Spleen (tissue), 11 donors: ENCODE results near the gene OLFM1. TPM values are rescaled to one million over a fixed set of nuclear protein-coding genes. Genes with fewer than 3 reads are reported as not detected.
"Not testable (repeated sequence)": the region's sequence is repeated elsewhere in the genome, so short reads cannot be mapped to it uniquely, and the experiment has no call there.

Experiments
- DNase-seq: peaks from one replicate; pipeline ENCODE4 v3.0.0-alpha.2; 2020
- H3K27ac ChIP-seq, 8 donors: fragments of 200-600 bp; sonication (generic) in 7 of 8; 1 replicate in 4 of 8; 2 replicates in 4 of 8; pipeline versions ENCODE4 v1.5.0 to v1.8.0; 2016 to 2021; ENCODE audit warnings: inconsistent platforms in 4 of 8, mild to moderate bottlenecking in 4 of 8, moderate library complexity in 1 of 8
- H3K27me3 ChIP-seq, 7 donors: fragments of 200-600 bp; sonication (generic) in 6 of 7; replicated peaks in 1 of 7; 1 replicate in 4 of 7; 2 replicates in 3 of 7; pipeline versions ENCODE4 v1.5.0 to v1.8.0; 2016 to 2021; ENCODE audit warnings: inconsistent platforms in 3 of 7, mild to moderate bottlenecking in 1 of 7
- H3K36me3 ChIP-seq, 6 donors: fragments of 200-600 bp; sonication (generic) in 5 of 6; 1 replicate in 4 of 6; 2 replicates in 2 of 6; pipeline versions ENCODE4 v1.5.0 to v1.8.0; 2016 to 2021; ENCODE audit warnings: inconsistent platforms in 2 of 6
- H3K4me1 ChIP-seq, 6 donors: fragments of 200-600 bp; sonication (generic) in 5 of 6; 1 replicate in 3 of 6; 2 replicates in 3 of 6; pipeline versions ENCODE4 v1.5.0 to v1.8.0; 2016 to 2021; ENCODE audit warnings: inconsistent platforms in 3 of 6
- H3K4me3 ChIP-seq, 8 donors: fragments of 200-600 bp; sonication (generic) in 7 of 8; 1 replicate in 4 of 8; 2 replicates in 4 of 8; pipeline versions ENCODE4 v1.5.0 to v1.8.0; 2016 to 2021; ENCODE audit warnings: inconsistent platforms in 4 of 8, mild to moderate bottlenecking in 4 of 8, moderate library complexity in 2 of 8
- H3K9me3 ChIP-seq, 8 donors: fragments of 200-600 bp; sonication (generic) in 7 of 8; 1 replicate in 4 of 8; 2 replicates in 4 of 8; pipeline versions ENCODE4 v1.5.0 to v1.8.0; 2016 to 2021; ENCODE audit warnings: inconsistent platforms in 4 of 8
- POLR2A ChIP-seq, 3 donors: fragments of 450-650 bp; IDR thresholded peaks; one replicate each; pipeline ENCODE4 v1.5.1; 2017; ENCODE audit warnings: antibody characterized with exemption in 3 of 3, mild to moderate bottlenecking in 1 of 3
- POLR2AphosphoS5 ChIP-seq, 3 donors: sonication (generic); formaldehyde crosslinking; IDR thresholded peaks; one replicate each; pipeline ENCODE4 v1.5.1; 2017; ENCODE audit warnings: antibody characterized with exemption in 3 of 3
- WGBS, 5 donors: extraction: QIAGEN DNeasy Blood & Tissue Kit in 3 of 5; methylation state at CpG; one replicate each; pipeline versions ENCODE4 v1.1.5 to v1.1.7; 2013 to 2018; 5-methylcytosine and 5-hydroxymethylcytosine counted together
- intact Hi-C: fragments of 100-400 bp; cut with DNase I; formaldehyde crosslinking; loops from one replicate; pipeline ENCODE4 v1.15.0; 2023; ENCODE audit warnings: low total_unique reads
- polyA plus RNA-seq, 3 donors: library from polyadenylated mRNA; stranded (reverse); fragments of 200-250 nt; gene quantifications; one replicate each; pipeline ENCODE4 v1.2.1, GENCODE V29; 2013
- total RNA-seq, 7 donors: library from RNA; depleted of rRNA in 3 of 7; stranded (reverse); fragments of >200 nt in 3 of 7; fragmentation: NEBNext Ultra II Directional in 4 of 7; extraction: Animal tissue kit (Norgen Biotek cat#: 25700) in 4 of 7; gene quantifications; one replicate each; pipeline versions ENCODE4 v1.1.0 to v1.2.1, GENCODE V29; 2016 to 2021
- TF ChIP-seq, protein P1 (sequence below), 11 experiments: fragments of 200-600 bp in 7 of 11; fragments of 450-650 bp in 4 of 11; sonication (generic) in 4 of 11; IDR thresholded peaks in 8 of 11; conservative IDR thresholded peaks in 3 of 11; 1 replicate in 7 of 11; 2 replicates in 4 of 11; pipeline versions ENCODE4 v1.4.0 to v1.8.0; 2016 to 2021; ENCODE audit warnings: antibody characterized with exemption in 11 of 11, inconsistent platforms in 4 of 11, mild to moderate bottlenecking in 1 of 11
- donor health status: healthy with polysubstance abuse.
- donor health status: DM: no; HTN: no; CAD: no; lungs with moderate emphysema.
- donor health status: DM: no; HTN: no; CAD: no.
- donor health status: Bipolar disorder and iron deficiency.
- donor health status: healthy.
- donor health status: DM: no; HTN: no; CAD: no.
- donor health status: DM: yes; HTN: yes; CAD: no.

OLFM1 gene
- total and polyA plus RNA-seq, 10 donors = 5.9 to 109 (median 44.7) TPM

DNA sequence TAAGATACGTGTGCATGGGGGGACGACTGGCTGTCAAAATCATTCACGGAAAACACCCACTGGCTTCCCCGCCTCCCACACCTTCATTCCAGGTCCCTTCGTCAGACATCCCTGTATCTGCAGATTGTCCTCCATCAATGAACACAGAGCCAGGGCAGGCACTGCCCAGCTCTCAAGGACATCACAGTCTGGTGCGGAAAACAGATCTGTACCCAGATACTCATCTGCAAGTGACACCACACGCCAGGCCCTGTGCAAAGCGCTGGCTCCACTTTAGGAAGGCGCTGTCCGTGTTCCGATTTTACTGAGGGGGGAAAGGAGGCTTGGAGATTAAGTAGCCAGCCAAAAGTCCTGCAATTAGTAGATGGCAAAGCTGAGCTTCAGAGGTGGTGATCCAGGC is 72.3 kb downstream of the OLFM1 start:
- intact Hi-C loops = no loop called here
- Histone ChIP-seq H3K4me3 (no peak overlapping the region), H3K27ac (no peak overlapping the region), H3K4me1 (no peaks in the 10 kb centered on the region), H3K36me3 (no peaks in the 10 kb centered on the region), H3K9me3 (no peaks in the 10 kb centered on the region), H3K27me3 (peaks cover 0 to 76% (median 0%) of the 10 kb centered on the region in 7 donors)
- WGBS, 5 donors = 80 to 88% (median 87%) methylated on average over 11 of the region's 11 CpGs
- TF ChIP-seq POLR2AphosphoS5 (IDR thresholded peaks at IDR 0.05) (no peak), POLR2A (IDR thresholded peaks at IDR 0.05) (no peak)
- TF ChIP-seq, protein P1, sequence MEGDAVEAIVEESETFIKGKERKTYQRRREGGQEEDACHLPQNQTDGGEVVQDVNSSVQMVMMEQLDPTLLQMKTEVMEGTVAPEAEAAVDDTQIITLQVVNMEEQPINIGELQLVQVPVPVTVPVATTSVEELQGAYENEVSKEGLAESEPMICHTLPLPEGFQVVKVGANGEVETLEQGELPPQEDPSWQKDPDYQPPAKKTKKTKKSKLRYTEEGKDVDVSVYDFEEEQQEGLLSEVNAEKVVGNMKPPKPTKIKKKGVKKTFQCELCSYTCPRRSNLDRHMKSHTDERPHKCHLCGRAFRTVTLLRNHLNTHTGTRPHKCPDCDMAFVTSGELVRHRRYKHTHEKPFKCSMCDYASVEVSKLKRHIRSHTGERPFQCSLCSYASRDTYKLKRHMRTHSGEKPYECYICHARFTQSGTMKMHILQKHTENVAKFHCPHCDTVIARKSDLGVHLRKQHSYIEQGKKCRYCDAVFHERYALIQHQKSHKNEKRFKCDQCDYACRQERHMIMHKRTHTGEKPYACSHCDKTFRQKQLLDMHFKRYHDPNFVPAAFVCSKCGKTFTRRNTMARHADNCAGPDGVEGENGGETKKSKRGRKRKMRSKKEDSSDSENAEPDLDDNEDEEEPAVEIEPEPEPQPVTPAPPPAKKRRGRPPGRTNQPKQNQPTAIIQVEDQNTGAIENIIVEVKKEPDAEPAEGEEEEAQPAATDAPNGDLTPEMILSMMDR (IDR thresholded peaks at IDR 0.05 in 8 of 11, conservative IDR thresholded peaks at IDR 0.05 in 3 of 11) = no peak
- no peak for DNase-seq

DNA sequence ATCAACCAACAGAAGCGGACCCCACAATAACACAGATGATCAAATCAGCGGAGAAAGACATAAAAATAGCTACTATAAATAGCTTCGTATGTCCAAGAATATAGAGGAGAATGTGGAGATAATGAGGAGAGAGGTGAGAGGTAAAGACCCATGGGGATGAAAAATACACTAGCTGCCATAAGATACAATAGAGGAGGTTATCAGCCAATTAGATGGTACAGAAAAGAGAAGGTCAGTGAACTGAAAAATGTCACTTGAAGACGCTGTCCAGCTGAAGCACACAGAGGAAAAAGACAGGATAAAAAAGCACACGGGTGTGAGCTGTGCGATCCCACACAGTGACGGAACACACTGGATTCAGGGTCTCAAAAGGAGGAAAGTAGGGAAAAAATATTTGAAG is 73.4 kb downstream of the OLFM1 start:
- no peaks in the 10 kb centered on the region for H3K4me1 ChIP-seq
- no peaks in the 10 kb centered on the region for H3K36me3 ChIP-seq
- 75 to 85% (median 81%) methylated on average over 7 of the region's 7 CpGs for WGBS, 5 donors
- H3K27me3 ChIP-seq = peaks cover 0 to 77% (median 0%) of the 10 kb centered on the region in 7 donors
- intact Hi-C loops = no loop called here
- H3K4me3 ChIP-seq = no peak overlapping the region
- H3K9me3 ChIP-seq = no peaks in the 10 kb centered on the region
- TF ChIP-seq POLR2AphosphoS5 (IDR thresholded peaks at IDR 0.05) (no peak), POLR2A (IDR thresholded peaks at IDR 0.05) (no peak)
- TF ChIP-seq, protein P1 (IDR thresholded peaks at IDR 0.05 in 8 of 11, conservative IDR thresholded peaks at IDR 0.05 in 3 of 11) = no peak
- no peak overlapping the region for H3K27ac ChIP-seq
- DNase-seq = no peak

DNA sequence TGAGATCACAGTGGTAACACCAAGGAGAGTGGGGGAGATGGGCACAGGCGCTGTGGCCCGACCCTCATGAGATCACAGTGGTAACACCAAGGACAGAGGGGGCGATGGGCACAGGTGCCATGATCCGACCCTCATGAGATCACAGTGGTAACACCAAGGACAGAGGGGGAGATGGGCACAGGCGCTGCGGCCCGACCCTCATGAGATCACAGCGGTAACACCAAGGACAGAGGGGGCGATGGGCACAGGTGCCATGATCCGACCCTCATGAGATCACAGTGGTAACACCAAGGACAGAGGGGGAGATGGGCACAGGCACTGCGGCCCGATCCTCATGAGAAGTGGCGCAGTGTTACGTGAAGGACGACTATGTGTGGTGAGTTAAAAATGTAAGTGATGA is 75.1 kb downstream of the OLFM1 start:
- WGBS, 5 donors = 87 to 95% (median 90%) methylated on average over 11 to 15 of the region's 15 CpGs
- H3K27ac ChIP-seq, H3K4me1 ChIP-seq, intact Hi-C loops, H3K4me3 ChIP-seq, H3K36me3 ChIP-seq, H3K9me3 ChIP-seq, DNase-seq: not testable (repeated sequence)
- H3K27me3 ChIP-seq = peaks cover 0 to 78% (median 0%) of the 10 kb centered on the region in 7 donors

DNA sequence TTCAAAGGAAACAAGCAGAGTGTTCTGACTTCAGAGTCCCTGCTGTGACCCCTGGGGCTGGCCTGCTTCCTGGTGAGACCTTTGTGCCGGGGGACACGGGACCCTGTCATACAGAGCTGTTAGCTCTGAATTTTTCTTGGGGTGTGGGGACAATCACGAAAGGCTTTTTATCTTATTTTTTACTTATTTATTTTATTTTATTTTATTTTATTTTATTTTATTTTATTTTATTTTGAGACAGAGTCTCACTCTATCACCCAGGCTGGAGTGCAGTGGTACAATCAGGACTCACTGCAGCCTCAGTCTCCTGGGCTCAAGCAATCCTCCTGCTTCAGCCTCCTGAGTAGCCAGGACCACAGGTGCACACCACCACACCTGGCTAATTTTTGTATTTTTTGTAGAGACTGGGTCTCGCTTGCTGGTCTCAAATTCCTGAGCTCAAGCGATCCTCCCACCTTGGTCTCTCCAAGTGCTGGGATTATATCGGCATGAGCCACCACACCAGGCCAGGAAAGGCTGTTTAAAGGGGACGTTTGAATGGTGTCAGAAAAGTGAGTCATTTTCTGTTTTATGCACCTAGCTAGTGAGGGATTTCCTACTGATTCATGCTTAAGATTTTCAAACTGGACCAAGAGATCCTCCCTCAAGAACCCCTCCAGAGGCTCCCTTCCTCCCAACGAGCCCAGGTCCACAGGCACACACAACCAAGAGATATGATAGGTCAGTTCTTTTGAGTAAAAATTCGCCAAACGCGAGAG is 75.7 kb downstream of the OLFM1 start:
- Histone ChIP-seq H3K27ac (no peak overlapping the region), H3K4me3 (no peak overlapping the region), H3K9me3 (no peaks in the 10 kb centered on the region), H3K4me1 (no peaks in the 10 kb centered on the region), H3K36me3 (no peaks in the 10 kb centered on the region), H3K27me3 (peaks cover 0 to 76% (median 0%) of the 10 kb centered on the region in 7 donors)
- TF ChIP-seq, protein P1 (IDR thresholded peaks at IDR 0.05 in 8 of 11, conservative IDR thresholded peaks at IDR 0.05 in 3 of 11) = no peak
- no peak for TF ChIP-seq POLR2AphosphoS5 (IDR thresholded peaks at IDR 0.05)
- no peak for TF ChIP-seq POLR2A (IDR thresholded peaks at IDR 0.05)
- WGBS, 5 donors = 74 to 82% (median 75%) methylated on average over 11 of the region's 11 CpGs
- intact Hi-C loops = no loop called here
- no peak for DNase-seq
